ENCODE results near the gene RNF38.
"Not testable (repeated sequence)": the region's sequence is repeated elsewhere in the genome, so short reads cannot be mapped to it uniquely, and the experiment has no call there.

- TF ChIP-seq POLR2A (IDR thresholded peaks at IDR 0.05); POLR2AphosphoS5 (IDR thresholded peaks at IDR 0.05; ENCODE audit: insufficient read depth in 1 of 2, low read depth in 1 of 2): not testable (repeated sequence)
- TF ChIP-seq, protein P1, sequence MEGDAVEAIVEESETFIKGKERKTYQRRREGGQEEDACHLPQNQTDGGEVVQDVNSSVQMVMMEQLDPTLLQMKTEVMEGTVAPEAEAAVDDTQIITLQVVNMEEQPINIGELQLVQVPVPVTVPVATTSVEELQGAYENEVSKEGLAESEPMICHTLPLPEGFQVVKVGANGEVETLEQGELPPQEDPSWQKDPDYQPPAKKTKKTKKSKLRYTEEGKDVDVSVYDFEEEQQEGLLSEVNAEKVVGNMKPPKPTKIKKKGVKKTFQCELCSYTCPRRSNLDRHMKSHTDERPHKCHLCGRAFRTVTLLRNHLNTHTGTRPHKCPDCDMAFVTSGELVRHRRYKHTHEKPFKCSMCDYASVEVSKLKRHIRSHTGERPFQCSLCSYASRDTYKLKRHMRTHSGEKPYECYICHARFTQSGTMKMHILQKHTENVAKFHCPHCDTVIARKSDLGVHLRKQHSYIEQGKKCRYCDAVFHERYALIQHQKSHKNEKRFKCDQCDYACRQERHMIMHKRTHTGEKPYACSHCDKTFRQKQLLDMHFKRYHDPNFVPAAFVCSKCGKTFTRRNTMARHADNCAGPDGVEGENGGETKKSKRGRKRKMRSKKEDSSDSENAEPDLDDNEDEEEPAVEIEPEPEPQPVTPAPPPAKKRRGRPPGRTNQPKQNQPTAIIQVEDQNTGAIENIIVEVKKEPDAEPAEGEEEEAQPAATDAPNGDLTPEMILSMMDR (IDR thresholded peaks at IDR 0.05) = not testable (repeated sequence)
Observed at GRCh38 chr9:36411410-36411809, 11.3 kb upstream of the RNF38 start.

All from vagina (tissue), 2 donors.